Panc1 (cell line): ENCODE measurements around the gene DDX28. TPM values are rescaled to one million over a fixed set of nuclear protein-coding genes. Genes with fewer than 3 reads are reported as not detected.

Source experiments
- ATAC-seq: fragments of 200-7000 bp; cut with Tn5 transposase; 2 replicates; pipeline ENCODE4 v1.9.1; 2020; ENCODE audit warnings: mild to moderate bottlenecking, moderate library complexity
- BruUV-seq: library from RNA; stranded (reverse); fragments of 400-500 nt; replicated peaks from 2 replicates; lab custom pipeline; 2021; lab: Mats Ljungman, UMichigan
- CTCF ChIA-PET: fragments of 300-600 bp; sonication (Branson Sonifier 250); formaldehyde crosslinking; loops from one replicate; lab custom pipeline; 2022; ENCODE audit warnings: antibody characterized with exemption; lab: Charles Lee
- POLR2A ChIA-PET: fragments of 300-600 bp; sonication (Branson Sonifier 250); formaldehyde crosslinking; loops from one replicate; lab custom pipeline; 2022; ENCODE audit warnings: antibody characterized with exemption; lab: Charles Lee
- DNase-seq: peaks from one replicate; pipeline ENCODE4 v3.0.0-alpha.2; 2010; ENCODE audit warnings: low read depth, low spot score
- H3K27ac ChIP-seq: 2 replicates; pipeline ENCODE4 v1.5.1; 2011; ENCODE audit warnings: mild to moderate bottlenecking, low read length, inconsistent platforms
- H3K27me3 ChIP-seq: fragments of 200-500 bp; sonication (Bioruptor generic); 2 replicates; pipeline ENCODE4 v1.6.0; 2014; ENCODE audit warnings: low read length, inconsistent platforms; ENCODE audit not compliant: control insufficient read depth, insufficient read depth
- H3K36me3 ChIP-seq: fragments of 200-500 bp; sonication (Bioruptor generic); 2 replicates; pipeline ENCODE4 v1.5.1; 2014; ENCODE audit warnings: inconsistent platforms, mild to moderate bottlenecking, low read length, moderate library complexity; ENCODE audit not compliant: control insufficient read depth, insufficient read depth
- H3K4me1 ChIP-seq: 2 replicates; pipeline ENCODE4 v1.5.1; 2011; ENCODE audit warnings: inconsistent platforms, mild to moderate bottlenecking, low read length, moderate library complexity; ENCODE audit not compliant: control insufficient read depth, insufficient read depth
- H3K4me3 ChIP-seq, 2 experiments: 2 replicates each; pipeline ENCODE4 v1.5.1; 2011 to 2012; ENCODE audit warnings: low read depth in 2 of 2, low read length in 2 of 2, mild to moderate bottlenecking in 2 of 2, inconsistent platforms in 1 of 2, moderate library complexity in 1 of 2
- H3K9me3 ChIP-seq: fragments of 200-500 bp; sonication (Bioruptor generic); 2 replicates; pipeline ENCODE4 v1.5.1; 2014; ENCODE audit warnings: low read depth, mild to moderate bottlenecking, inconsistent platforms, low read length, moderate library complexity; ENCODE audit not compliant: control insufficient read depth, insufficient read depth
- CTCF ChIP-seq: fragments of 450-650 bp; IDR thresholded peaks from 2 replicates; pipeline ENCODE4 v1.5.1; 2017; ENCODE audit warnings: mild to moderate bottlenecking
- POLR2AphosphoS5 ChIP-seq: IDR thresholded peaks from 2 replicates; pipeline ENCODE4 v1.6.1; 2012; ENCODE audit warnings: mild to moderate bottlenecking, low read depth, low read length, moderate library complexity
- REST ChIP-seq, 2 experiments: IDR thresholded peaks; 2 replicates each; pipeline ENCODE4 v1.6.1; 2011 to 2012; ENCODE audit warnings: low read depth in 2 of 2, control low read depth in 1 of 2, low read length in 1 of 2, mild to moderate bottlenecking in 1 of 2, moderate library complexity in 1 of 2; ENCODE audit not compliant: insufficient read depth in 1 of 2
- TCF7L2 ChIP-seq: IDR thresholded peaks from 2 replicates; pipeline ENCODE4 v1.6.1; 2011; ENCODE audit warnings: mild to moderate bottlenecking, low read depth, low read length, inconsistent platforms
- in situ Hi-C: cut with HindIII; loops from 2 replicates; pipeline ENCODE4 v1.10.0; 2016; ENCODE audit warnings: low sequenced_read_pairs, low pct_unique_long_range_greater_than_20kb
- intact Hi-C: fragments of 100-400 bp; cut with micrococcal nuclease; formaldehyde crosslinking; loops from one replicate; pipeline ENCODE4 v1.10.0; 2022; ENCODE audit not compliant: unreplicated experiment
- total RNA-seq: library from RNA; stranded (reverse); gene quantifications from one replicate; pipeline ENCODE4 v1.2.1, GENCODE V29; 2021; ENCODE audit not compliant: unreplicated experiment

DDX28 gene
- total RNA-seq, 1 experiment from 2014 or later: 8.4 TPM

- TF ChIP-seq TCF7L2: no peak
- TF ChIP-seq CTCF: peak; percentile 90
- H3K4me1 ChIP-seq: no peaks in the 10 kb centered on the region
- ATAC-seq (peak; percentile 99), DNase-seq (peak; percentile 35)
- in situ Hi-C loops (no loop called here), intact Hi-C loops (loop anchor here (5.0 kb wide), 1 partner anchor 48 kb away; no protein-coding TSS in a partner anchor)
- POLR2A ChIA-PET: no interaction called here
- no peaks in the 10 kb centered on the region for H3K36me3 ChIP-seq
- H3K9me3 ChIP-seq: no peaks in the 10 kb centered on the region
- no TSS peak for BruUV-seq
- CTCF ChIA-PET: interaction anchor here (0.6 to 0.7 kb wide), 6 partner anchors 18 to 519 kb away, joined by 3 to 9 read pairs (median 4); partner anchors contain the start of genes DDX28 and DUS2
- no peak overlapping the region for H3K4me3 ChIP-seq
- no peaks in the 10 kb centered on the region for H3K27me3 ChIP-seq
- no peak overlapping the region for H3K27ac ChIP-seq
Measured at GRCh38 chr16:68040506-68041288, 17.7 kb upstream of the DDX28 start.

- TF ChIP-seq CTCF: no peak
- no peak for TF ChIP-seq TCF7L2
- no peak for TF ChIP-seq POLR2AphosphoS5
- no peak for TF ChIP-seq REST (IDR thresholded peaks at IDR 0.05; ENCODE audit: insufficient read depth in 1 of 2, low read depth in 2 of 2, low read length in 1 of 2)
- CTCF ChIA-PET: no interaction called here
Measured at GRCh38 chr16:68037841-68038597, 15.0 kb upstream of the DDX28 start.

More at GRCh38 chr16:68037841-68038597, 15.0 kb upstream of the DDX28 start:
- Histone ChIP-seq H3K9me3 (no peaks in the 10 kb centered on the region), H3K36me3 (no peaks in the 10 kb centered on the region), H3K4me3 (no peak overlapping the region), H3K4me1 (no peaks in the 10 kb centered on the region), H3K27ac (no peak overlapping the region), H3K27me3 (no peaks in the 10 kb centered on the region)
- BruUV-seq: no TSS peak
- intact Hi-C loops: no loop called here
- POLR2A ChIA-PET: no interaction called here
- DNase-seq (no peak), ATAC-seq (no peak)
- in situ Hi-C loops: no loop called here
